GM12878 (cell line): ENCODE results near the gene TNK2.
"Not testable (repeated sequence)": the region's sequence is repeated elsewhere in the genome, so short reads cannot be mapped to it uniquely, and the experiment has no call there.

Source experiments
- ATF3 ChIP-seq: IDR thresholded peaks from 2 replicates; pipeline ENCODE4 v1.6.1; 2011; ENCODE audit warnings: low read depth, mild to moderate bottlenecking, low read length, moderate library complexity, borderline replicate concordance; ENCODE audit errors: extremely low read depth
- CHD4 ChIP-seq: fragments of 200-600 bp; sonication (generic); IDR thresholded peaks from 2 replicates; pipeline ENCODE4 v1.6.1; 2016; ENCODE audit warnings: mild to moderate bottlenecking
- CTCF ChIP-seq, 3 experiments: IDR thresholded peaks in 2 of 3; conservative IDR thresholded peaks in 1 of 3; 2 replicates each; pipeline ENCODE4 v1.5.1; 2011; ENCODE audit warnings: low read depth in 3 of 3, low read length in 3 of 3, mild to moderate bottlenecking in 3 of 3, control low read depth in 2 of 3, moderate library complexity in 2 of 3, inconsistent platforms in 1 of 3, mixed read lengths in 1 of 3; ENCODE audit not compliant: control insufficient read depth in 2 of 3, insufficient read depth in 1 of 3; ENCODE audit errors: extremely low read depth in 1 of 3
- EP300 ChIP-seq, 2 experiments: fragments of 150-350 bp in 1 of 2; IDR thresholded peaks; 2 replicates each; pipeline ENCODE4 v1.6.1; 2011 to 2012; ENCODE audit warnings: low read depth in 2 of 2, low read length in 2 of 2, borderline replicate concordance in 1 of 2, improper control_type of control experiment in 1 of 2, inconsistent platforms in 1 of 2; ENCODE audit not compliant: control insufficient read depth in 1 of 2
- ESRRA ChIP-seq: IDR thresholded peaks from 2 replicates; pipeline ENCODE4 v1.6.1; 2012; ENCODE audit warnings: mild to moderate bottlenecking, low read length, improper control_type of control experiment
- EZH2 ChIP-seq: IDR thresholded peaks from 2 replicates; pipeline ENCODE4 v1.6.1; 2012; ENCODE audit warnings: low read depth, mild to moderate bottlenecking, control low read depth, inconsistent platforms, low read length, borderline replicate concordance; ENCODE audit not compliant: control insufficient read depth
- POLR2A ChIP-seq: IDR thresholded peaks from 2 replicates; pipeline ENCODE4 v1.6.1; 2011; ENCODE audit warnings: low read depth, mild to moderate bottlenecking, low read length
- POLR2AphosphoS5 ChIP-seq: IDR thresholded peaks from 2 replicates; pipeline ENCODE4 v1.6.1; 2011; ENCODE audit warnings: mild to moderate bottlenecking, low read length, inconsistent platforms
- RAD21 ChIP-seq: IDR thresholded peaks from 2 replicates; pipeline ENCODE4 v1.6.1; 2011; ENCODE audit warnings: mild to moderate bottlenecking, low read depth, low read length, moderate library complexity; ENCODE audit not compliant: insufficient read depth
- REST ChIP-seq: IDR thresholded peaks from 2 replicates; pipeline ENCODE4 v1.6.1; 2012; ENCODE audit warnings: mild to moderate bottlenecking, low read depth, low read length
- SMC3 ChIP-seq: IDR thresholded peaks from 2 replicates; pipeline ENCODE4 v1.6.1; 2011; ENCODE audit warnings: low read length, improper control_type of control experiment, borderline replicate concordance
- TCF12 ChIP-seq: IDR thresholded peaks from 2 replicates; pipeline ENCODE4 v1.6.1; 2011; ENCODE audit warnings: low read depth, mild to moderate bottlenecking, low read length
- ZNF274 ChIP-seq: IDR thresholded peaks from one replicate; pipeline ENCODE4 v1.8.0; 2011; ENCODE audit not compliant: insufficient read length, insufficient read depth

GRCh38 chr3:195950731-195951130, 42.4 kb upstream of the TNK2 start:
- not testable (repeated sequence) for TF ChIP-seq ATF3; TCF12; POLR2AphosphoS5; EP300 (IDR thresholded peaks at IDR 0.05; ENCODE audit: borderline replicate concordance in 1 of 2, control insufficient read depth in 1 of 2, low read depth in 2 of 2, low read length in 2 of 2); EZH2; SMC3; ESRRA; CTCF (IDR thresholded peaks at IDR 0.05 in 2 of 3, conservative IDR thresholded peaks at IDR 0.05 in 1 of 3; ENCODE audit: control insufficient read depth in 2 of 3, extremely low read depth in 1 of 3, insufficient read depth in 1 of 3, low read depth in 3 of 3, low read length in 3 of 3); CHD4; POLR2A; REST; RAD21; ZNF274
